ENCODE data around the gene PLEK. TPM values are rescaled to one million over a fixed set of nuclear protein-coding genes. Genes with fewer than 3 reads are reported as not detected.

Gene PLEK
- total RNA-seq, 1 donor from 2014 or later, result not detected

GRCh38 chr2:68413466-68413865, 48.4 kb downstream of the PLEK start:
- no peak for TF ChIP-seq CTCF (IDR thresholded peaks at IDR 0.05; ENCODE audit: unreplicated experiment)
- Mint-ChIP-seq H3K27ac (no peak overlapping the region), H3K27me3 (ENCODE audit: low read depth) (peaks cover 18% of the 10 kb centered on the region), H3K9me3 (peaks cover 4% of the 10 kb centered on the region), H3K4me3 (no peak overlapping the region), H3K4me1 (no peaks in the 10 kb centered on the region), H3K36me3 (no peaks in the 10 kb centered on the region)
- DNase-seq (ENCODE audit: low spot score in 2 of 2, unreplicated experiment in 2 of 2), result no peak

GRCh38 chr2:68414452-68414851, 49.4 kb downstream of the PLEK start:
- H3K9me3 Mint-ChIP-seq, result no peaks in the 10 kb centered on the region
- H3K27ac Mint-ChIP-seq, result no peak overlapping the region
- no peak overlapping the region for H3K4me3 Mint-ChIP-seq
- H3K27me3 Mint-ChIP-seq (ENCODE audit: low read depth), result peaks cover 12% of the 10 kb centered on the region
- no peaks in the 10 kb centered on the region for H3K36me3 Mint-ChIP-seq
- no peak for DNase-seq (ENCODE audit: low spot score in 2 of 2, unreplicated experiment in 2 of 2)
- TF ChIP-seq CTCF (IDR thresholded peaks at IDR 0.05; ENCODE audit: unreplicated experiment), result no peak
- H3K4me1 Mint-ChIP-seq, result no peaks in the 10 kb centered on the region

- Mint-ChIP-seq H3K4me3 (no peak overlapping the region), H3K36me3 (no peaks in the 10 kb centered on the region), H3K27ac (no peak overlapping the region), H3K27me3 (ENCODE audit: low read depth) (peaks cover 13% of the 10 kb centered on the region), H3K4me1 (no peaks in the 10 kb centered on the region), H3K9me3 (no peaks in the 10 kb centered on the region)
- no peak for TF ChIP-seq CTCF (IDR thresholded peaks at IDR 0.05; ENCODE audit: unreplicated experiment)
- DNase-seq (ENCODE audit: low spot score in 2 of 2, unreplicated experiment in 2 of 2), result no peak
These were observed 49.8 kb downstream of the PLEK start for GRCh38 chr2:68414876-68415275.

GRCh38 chr2:68415521-68415920, 50.4 kb downstream of the PLEK start:
- Mint-ChIP-seq H3K4me1 (no peaks in the 10 kb centered on the region), H3K9me3 (no peaks in the 10 kb centered on the region), H3K36me3 (no peaks in the 10 kb centered on the region), H3K27me3 (ENCODE audit: low read depth) (peaks cover 8% of the 10 kb centered on the region), H3K27ac (no peak overlapping the region), H3K4me3 (no peak overlapping the region)
- no peak for TF ChIP-seq CTCF (IDR thresholded peaks at IDR 0.05; ENCODE audit: unreplicated experiment)
- no peak for DNase-seq (ENCODE audit: low spot score in 2 of 2, unreplicated experiment in 2 of 2)

GRCh38 chr2:68416081-68416675, 51.1 kb downstream of the PLEK start:
- DNase-seq (ENCODE audit: low spot score in 2 of 2, unreplicated experiment in 2 of 2), result no peak
- Mint-ChIP-seq H3K27ac (no peak overlapping the region), H3K36me3 (no peaks in the 10 kb centered on the region), H3K27me3 (ENCODE audit: low read depth) (peaks cover 9% of the 10 kb centered on the region), H3K4me1 (no peaks in the 10 kb centered on the region), H3K4me3 (no peak overlapping the region), H3K9me3 (no peaks in the 10 kb centered on the region)
- no peak for TF ChIP-seq CTCF (IDR thresholded peaks at IDR 0.05; ENCODE audit: unreplicated experiment)

- Mint-ChIP-seq H3K4me3 (no peak overlapping the region), H3K27me3 (ENCODE audit: low read depth) (peaks cover 19% of the 10 kb centered on the region), H3K4me1 (no peaks in the 10 kb centered on the region), H3K27ac (no peak overlapping the region), H3K9me3 (no peaks in the 10 kb centered on the region), H3K36me3 (no peaks in the 10 kb centered on the region)
- no peak for DNase-seq (ENCODE audit: low spot score in 2 of 2, unreplicated experiment in 2 of 2)
- no peak for TF ChIP-seq CTCF (IDR thresholded peaks at IDR 0.05; ENCODE audit: unreplicated experiment)
These were observed 52.8 kb downstream of the PLEK start for GRCh38 chr2:68417926-68418325.
